Measurements from ENCODE around the gene SSTR5.

SSTR5 gene

GRCh38 chr16:1106659-1107058 is 34.1 kb downstream of the SSTR5 start:
- DNase-seq (ENCODE audit: low spot score): no peak

DNA sequence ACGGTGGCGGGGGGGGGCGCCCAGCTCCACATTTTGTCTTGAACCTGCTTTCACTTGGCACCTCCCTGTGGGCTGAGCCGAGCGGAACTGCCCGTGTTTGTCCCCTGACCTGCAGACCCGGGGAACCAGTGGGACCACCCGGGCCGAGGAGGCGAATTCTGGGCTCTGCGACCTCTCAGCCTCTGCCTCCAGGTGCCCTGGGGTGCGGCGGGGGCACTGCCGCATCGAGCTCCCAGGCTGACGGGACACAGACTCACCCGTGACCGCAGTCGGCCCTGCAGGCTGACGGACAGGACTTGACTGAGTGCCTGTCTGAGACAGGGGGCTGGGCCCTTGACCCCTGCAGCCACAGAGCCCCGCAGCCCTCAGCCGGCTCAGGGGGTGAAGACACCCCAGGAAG is 34.6 kb downstream of the SSTR5 start:
- DNase-seq (ENCODE audit: low spot score): no peak

GRCh38 chr16:1107731-1108130 is 35.2 kb downstream of the SSTR5 start:
- DNase-seq (ENCODE audit: low spot score): no peak

- DNase-seq (ENCODE audit: low spot score): peak; percentile 69
Observed at GRCh38 chr16:1108299-1109252, 36.0 kb downstream of the SSTR5 start.

- no peak for DNase-seq (ENCODE audit: low spot score)
Observed at GRCh38 chr16:1109648-1110047, 37.1 kb downstream of the SSTR5 start.

DNA sequence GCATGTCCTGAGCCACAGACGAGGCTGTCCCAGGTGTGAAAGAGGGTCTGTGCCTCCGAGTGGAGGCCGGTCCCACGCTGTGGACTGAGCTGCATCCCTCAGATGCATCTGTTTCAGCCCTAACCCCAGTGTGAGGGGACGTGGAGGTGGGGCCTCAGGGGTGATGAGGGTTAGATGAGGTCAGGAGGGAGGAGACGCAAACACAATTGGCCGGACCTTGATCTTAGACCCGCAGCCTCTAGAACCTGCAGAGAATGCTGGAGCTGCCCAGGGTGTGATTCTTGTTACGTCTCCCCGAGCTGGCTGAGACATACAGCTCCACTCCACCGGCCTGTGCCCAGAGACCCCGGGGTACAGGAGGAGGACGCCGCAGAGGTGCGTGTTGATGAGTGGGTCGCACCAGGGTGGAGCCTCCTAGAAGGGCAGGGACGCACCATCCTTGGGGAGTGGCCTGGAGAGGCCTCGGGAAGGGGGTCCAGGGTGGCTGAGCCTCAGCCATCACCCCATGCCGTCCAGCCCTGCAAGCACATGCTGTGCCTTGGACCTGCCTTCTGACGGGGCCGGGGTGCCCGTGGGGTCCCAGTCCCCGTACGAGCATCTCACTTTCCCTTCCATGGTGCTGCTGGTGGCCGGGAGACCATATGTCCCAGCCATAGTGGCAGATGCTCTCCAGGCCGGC is 40.1 kb downstream of the SSTR5 start:
- no peak for DNase-seq (ENCODE audit: low spot score)

GRCh38 chr16:1113489-1113888 is 40.9 kb downstream of the SSTR5 start:
- no peak for DNase-seq (ENCODE audit: low spot score)

DNA sequence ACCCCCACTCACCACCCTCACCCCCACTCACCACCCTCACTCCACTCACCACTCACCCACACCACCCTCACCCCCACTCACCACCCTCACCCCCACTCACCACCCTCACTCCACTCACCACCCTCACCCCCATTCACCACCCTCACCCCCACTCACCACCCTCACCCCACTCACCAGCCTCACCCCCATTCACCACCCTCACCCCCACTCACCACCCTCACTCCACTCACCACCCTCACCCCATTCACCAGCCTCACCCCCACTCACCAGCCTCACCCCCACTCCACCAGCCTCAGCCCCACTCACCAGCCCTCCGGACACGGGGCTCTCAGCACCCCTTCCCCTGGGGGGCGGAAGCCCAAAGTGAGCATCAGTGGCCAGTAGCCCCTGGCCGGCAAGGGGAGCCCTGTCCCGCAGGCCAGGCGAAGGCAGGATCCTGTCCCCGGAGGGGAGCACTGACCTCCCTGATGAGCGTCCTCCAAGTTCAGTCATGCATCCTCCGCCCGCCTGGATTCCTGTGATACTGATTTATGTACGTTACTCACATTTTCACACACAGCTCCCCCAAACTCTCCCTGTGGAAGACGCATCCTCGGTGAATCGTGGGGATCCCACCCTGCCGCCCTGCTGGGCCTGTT is 41.5 kb downstream of the SSTR5 start:
- no peak for DNase-seq (ENCODE audit: low spot score)

GRCh38 chr16:1116693-1117077 is 44.1 kb downstream of the SSTR5 start:
- DNase-seq (ENCODE audit: low spot score): no peak

DNA sequence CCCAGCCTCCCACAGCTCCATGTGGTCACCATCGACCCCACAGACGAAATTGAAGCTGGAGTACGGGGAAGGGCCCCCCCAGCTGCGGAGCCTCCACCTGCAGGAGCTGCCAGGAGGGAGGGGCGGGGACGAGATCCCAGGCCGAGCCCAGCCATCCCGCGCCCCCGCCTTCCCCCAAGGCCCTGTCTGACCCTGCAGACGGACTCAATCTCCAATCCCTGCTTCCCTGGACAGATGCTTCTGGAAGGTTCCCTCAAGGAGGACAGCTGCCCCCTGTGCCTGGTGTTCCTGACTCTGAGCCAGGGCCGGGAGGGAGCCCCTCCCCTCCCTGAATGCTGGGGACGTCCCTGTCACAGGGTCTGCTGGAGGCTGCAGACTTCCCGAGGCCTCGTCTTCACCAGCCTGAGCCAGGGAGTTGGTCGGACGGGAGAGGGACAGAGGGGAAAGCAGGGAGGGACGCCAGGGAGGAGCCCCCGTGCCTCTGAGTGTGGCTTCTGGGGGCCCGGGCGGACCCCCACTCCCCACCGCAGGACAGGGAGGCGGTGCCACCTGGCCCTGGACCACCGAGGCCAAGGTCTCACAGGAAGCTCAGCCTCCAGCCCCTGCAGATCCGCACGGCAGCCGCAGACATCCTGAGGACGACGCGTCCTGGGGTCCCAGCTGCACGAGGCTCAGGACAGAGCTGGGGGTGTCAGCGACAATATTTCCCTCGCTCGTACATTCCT is 44.8 kb downstream of the SSTR5 start:
- no peak for DNase-seq (ENCODE audit: low spot score)

- no peak for DNase-seq (ENCODE audit: low spot score)
Observed at GRCh38 chr16:1117926-1118325, 45.4 kb downstream of the SSTR5 start.

DNA sequence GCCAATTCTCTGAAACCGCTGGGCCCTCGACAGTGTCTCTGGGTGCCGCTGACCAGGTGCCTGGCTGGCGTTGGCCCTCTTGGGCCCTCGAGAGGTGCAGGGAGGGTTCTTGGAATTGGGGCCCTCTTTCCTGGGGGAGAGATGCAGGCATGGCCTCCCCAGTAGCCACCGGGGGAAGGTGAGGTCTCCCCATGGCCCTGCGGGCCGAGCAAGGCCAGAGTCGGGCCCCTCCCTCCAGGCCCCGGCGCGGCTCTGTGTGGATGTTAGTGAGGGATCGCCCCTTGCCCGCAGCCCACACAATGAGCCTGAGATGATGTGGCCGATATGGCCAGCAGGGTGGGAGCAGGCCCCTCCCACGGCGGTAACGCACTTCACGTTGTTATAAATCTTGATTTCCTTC is 46.6 kb downstream of the SSTR5 start:
- no peak for DNase-seq (ENCODE audit: low spot score)

GRCh38 chr16:1119766-1120576 is 47.4 kb downstream of the SSTR5 start:
- no peak for DNase-seq (ENCODE audit: low spot score)

DNA sequence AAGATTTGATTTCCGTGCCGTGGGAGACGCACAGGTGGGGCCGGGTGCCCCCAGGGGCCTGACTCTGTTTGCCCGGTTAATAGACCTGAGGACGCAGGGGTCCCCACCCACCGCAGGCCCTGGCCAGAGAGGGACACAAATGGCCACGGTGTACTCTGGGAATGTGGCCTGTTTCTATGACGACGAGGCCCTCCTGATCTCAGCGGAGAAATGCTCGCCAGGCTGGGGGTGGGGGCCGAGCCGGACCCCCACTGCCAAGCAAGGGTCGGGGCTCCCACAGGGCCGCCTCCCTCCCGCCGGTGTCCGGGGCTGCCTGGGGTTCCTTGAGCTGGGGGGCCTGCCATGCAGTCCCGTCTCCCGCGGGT is 48.0 kb downstream of the SSTR5 start:
- DNase-seq (ENCODE audit: low spot score): no peak

GRCh38 chr16:1121009-1121408 is 48.5 kb downstream of the SSTR5 start:
- no peak for DNase-seq (ENCODE audit: low spot score)

DNA sequence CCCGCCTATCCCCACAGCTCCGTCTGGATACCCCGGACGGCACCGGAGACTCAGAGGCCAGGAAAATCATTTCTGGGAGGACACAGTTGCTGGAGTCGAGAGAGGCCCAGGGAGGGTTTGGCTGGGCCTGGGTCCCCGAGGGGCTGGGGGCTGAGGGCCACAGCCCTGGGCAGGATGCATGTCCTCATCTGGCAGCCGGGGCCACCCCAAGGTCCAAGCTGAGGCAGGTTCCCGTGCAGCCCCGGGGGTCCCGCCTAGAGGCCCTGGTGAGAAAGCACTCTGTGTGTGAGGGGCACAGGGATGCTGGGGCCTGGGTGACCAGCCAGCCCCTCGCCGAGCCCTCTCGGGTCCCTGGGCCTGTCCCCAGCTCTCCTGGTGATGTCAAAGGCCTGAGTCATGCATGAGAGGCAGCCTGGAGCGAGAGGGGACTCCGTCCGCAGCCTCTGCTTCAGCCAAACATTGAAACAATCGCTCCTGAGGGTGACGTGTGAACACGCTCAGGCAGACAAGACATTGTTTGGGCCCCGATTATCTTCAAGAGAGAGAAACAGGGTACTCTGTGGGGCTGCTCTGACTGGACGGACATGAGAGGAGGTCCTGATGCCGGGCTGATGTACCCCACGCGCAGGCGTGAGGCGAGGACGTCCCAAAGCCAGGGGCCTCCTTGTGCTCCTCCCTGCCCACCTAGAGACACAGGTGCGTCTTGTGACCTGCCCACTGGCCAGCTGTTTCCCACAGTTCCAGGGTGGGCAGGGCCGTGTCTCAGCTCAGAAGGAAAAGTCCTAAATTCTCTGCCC is 49.3 kb downstream of the SSTR5 start:
- no peak for DNase-seq (ENCODE audit: low spot score)

DNA sequence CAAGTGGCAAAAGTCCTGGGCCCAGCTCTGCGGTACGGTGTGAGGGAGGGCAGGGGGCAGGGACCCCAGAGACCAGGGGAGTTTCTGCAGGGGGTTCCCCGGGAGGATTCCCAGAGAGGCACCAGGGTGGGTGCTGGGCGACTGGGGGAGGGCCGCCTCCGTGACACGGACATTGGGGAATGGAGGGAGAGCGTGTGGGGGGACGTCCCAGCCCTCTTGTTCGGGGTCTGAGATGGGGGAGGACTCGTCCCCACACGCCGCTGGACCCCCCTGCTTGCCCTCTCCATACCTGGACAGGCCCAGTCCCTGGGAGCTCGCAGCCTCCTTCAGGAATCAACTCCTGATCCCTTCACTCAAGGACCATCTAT is 49.8 kb downstream of the SSTR5 start:
- no peak for DNase-seq (ENCODE audit: low spot score)

DNA sequence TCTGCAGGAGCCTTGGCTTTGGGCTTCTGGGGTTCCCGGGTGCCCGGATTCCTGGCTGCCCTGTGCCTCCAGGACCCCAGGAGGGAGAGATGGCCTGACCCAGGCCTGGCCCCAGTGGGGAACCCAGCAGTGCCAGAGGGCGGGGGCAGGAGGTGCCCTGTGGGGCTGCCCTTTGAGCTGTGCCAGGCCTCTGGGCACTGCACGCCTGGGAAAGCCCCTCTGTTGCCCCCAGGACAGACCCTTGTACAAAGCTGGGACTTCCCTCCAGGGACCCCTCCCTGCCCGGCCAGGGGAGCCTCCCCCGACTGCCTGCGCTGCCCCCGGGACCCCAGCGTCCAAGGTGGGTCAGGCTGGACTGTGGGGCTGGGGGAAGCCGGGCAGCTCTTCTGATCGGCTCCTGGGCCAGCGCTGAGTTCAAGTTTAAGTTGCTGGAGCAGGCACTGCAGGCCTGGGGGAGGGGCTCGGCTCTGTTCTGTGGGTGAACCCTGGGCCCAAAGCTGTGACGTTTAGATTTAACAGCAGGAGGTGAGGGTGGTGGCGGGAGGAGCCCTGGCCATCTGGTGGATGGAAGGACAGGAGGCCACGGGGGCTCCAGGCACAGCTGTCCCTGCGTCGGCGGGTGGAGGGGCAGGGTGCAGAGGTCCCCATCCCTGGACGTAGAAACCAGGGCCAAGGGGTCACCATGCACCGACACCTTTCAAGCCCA is 51.1 kb downstream of the SSTR5 start:
- DNase-seq (ENCODE audit: low spot score): no peak

GRCh38 chr16:1124291-1124690 is 51.7 kb downstream of the SSTR5 start:
- DNase-seq (ENCODE audit: low spot score): no peak

- no peak for DNase-seq (ENCODE audit: low spot score)
Observed at GRCh38 chr16:1124795-1125194, 52.2 kb downstream of the SSTR5 start.
